CD4-positive, alpha-beta T cell treated with Interleukin-17A for 4 hours (primary cell): ENCODE data around the gene SMO.
"Not testable (repeated sequence)": the region's sequence is repeated elsewhere in the genome, so short reads cannot be mapped to it uniquely, and the experiment has no call there.

Experiments used
- DNase-seq: peaks from one replicate; pipeline ENCODE4 v3.0.0-alpha.2; 2020; ENCODE audit warnings: mixed read lengths

SMO gene

GRCh38 chr7:129209067-129209926 lies 20.9 kb downstream of the SMO start:
- no peak for DNase-seq

DNA sequence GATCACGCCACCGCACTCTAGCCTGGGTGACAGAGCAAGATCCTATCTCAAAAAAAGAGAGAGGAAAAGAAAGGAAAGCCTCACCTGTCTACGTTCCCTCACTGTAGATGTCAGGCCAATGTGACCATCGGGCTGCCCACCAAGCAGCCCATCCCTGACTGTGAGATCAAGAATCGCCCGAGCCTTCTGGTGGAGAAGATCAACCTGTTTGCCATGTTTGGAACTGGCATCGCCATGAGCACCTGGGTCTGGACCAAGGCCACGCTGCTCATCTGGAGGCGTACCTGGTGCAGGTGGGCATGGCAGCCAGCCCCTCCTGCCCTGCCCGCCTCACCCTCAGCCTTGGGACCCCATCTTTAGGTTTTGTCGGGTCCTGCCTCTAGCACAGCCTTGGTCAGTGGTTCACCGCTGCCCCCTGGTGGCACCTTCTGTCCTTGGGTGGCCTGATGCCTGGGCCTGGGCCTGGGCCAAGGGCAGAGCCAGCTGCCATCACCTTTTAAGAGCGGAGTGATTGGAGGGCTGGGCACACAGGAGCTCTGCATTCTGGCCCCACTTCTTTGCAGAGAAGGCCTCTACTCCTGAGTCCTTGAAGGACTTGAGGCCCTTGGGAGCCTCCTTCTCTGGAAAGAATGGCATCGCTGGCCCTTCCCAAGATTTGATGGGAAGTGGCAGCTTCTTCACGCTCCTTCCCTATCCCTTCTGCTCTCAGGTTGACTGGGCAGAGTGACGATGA lies 22.0 kb downstream of the SMO start:
- peak; percentile 74 for DNase-seq

GRCh38 chr7:129210989-129211312 lies 22.5 kb downstream of the SMO start:
- DNase-seq, result no peak

GRCh38 chr7:129212126-129212525 lies 23.7 kb downstream of the SMO start:
- no peak for DNase-seq

GRCh38 chr7:129212596-129212995 lies 24.2 kb downstream of the SMO start:
- DNase-seq, result no peak

GRCh38 chr7:129213828-129214227 lies 25.4 kb downstream of the SMO start:
- DNase-seq, result no peak

DNA sequence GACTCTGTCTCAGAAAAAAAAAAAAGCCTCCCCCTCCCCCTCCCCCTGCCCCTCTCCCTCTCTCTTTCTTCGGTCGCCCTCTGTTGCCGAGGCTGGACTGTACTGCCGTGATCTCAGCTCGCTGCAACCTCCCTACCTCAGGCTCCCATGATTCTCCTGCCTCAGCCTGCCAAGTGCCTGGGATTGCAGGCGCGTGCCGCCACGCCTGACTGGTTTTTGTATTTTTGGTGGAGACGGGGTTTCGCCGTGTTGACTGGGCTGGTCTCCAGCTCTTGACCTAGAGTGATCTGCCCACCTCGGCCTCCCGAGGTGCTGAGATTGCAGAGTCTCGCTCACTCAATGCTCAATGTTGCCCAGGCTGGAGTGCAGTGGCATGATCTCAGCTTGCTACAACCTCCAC lies 27.3 kb downstream of the SMO start:
- DNase-seq, result not testable (repeated sequence)

DNA sequence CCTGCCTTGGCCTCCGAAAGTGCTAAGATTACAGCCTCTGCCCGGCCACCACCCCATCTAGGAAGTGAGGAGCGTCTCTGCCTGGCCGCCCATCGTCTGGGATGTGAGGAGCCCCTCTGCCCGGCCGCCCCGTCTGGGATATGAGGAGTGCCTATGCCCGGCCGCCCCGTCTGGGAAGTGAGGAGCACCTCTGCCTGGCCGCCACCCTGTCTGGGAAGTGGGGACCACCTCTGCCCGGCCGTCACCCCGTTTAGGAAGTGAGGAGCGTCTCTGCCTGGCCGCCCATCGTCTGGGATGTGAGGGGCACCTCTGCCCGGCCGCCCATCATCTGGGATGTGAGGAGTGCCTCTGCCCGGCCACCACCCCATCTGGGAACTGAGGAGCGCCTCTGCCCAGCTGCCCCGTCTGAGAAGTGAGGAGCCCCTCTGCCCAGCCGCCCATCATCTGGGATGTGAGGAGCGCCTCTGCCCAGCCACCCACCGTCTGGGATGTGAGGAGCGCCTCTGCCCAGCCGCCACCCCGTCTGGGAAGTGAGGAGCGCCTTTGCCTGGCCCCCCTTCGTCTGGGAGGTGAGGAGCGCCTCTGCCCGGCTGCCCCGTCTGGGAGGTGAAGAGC lies 27.8 kb downstream of the SMO start:
- not testable (repeated sequence) for DNase-seq

- not testable (repeated sequence) for DNase-seq
These were observed 28.5 kb downstream of the SMO start for GRCh38 chr7:129216821-129217416.

- DNase-seq, result peak; percentile 87
These were observed 30.2 kb downstream of the SMO start for GRCh38 chr7:129218514-129219062.

DNA sequence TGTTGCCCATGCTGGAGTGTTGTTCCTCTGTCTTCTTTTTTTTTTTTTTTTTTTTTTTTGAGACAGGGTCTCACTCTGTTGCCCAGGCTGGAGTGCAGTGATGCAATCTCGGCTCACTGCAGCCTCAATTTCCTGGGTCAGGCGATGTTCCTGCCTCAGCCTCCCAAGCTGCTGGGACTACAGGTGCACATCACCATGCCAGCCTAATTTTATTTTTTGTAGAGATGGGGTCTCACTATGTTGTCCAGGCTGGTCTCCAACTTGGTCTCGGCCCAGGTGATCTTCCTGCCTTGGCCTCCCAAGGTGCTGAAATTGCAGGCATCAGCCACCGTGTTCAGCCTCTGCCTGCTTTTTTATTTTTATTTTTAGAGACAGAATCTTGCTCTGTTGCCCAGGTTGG lies 30.7 kb downstream of the SMO start:
- not testable (repeated sequence) for DNase-seq

DNA sequence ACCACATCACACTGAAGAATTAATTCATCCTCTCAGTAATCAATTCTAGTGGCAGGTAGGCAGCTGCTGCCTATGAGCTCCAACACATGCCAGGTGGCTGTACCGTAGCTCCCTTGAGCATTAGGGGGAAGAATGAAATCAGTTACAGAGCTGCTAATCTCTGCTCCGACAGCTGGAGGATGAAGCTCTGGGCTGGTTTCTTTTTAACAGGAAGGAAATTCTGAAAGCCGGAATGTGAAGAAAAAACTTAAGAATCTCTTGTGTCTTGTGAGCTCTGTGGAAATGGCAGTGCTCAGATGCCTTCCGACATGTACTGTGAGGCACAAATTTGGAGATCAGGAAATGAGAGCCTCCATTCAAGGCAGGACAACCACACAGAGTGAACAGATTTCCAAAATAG lies 33.6 kb downstream of the SMO start:
- peak; percentile 20 for DNase-seq

- DNase-seq, result peak; percentile 99
These were observed 36.1 kb downstream of the SMO start, which contains the start of gene AHCYL2 for GRCh38 chr7:129224251-129225205. Gene AHCYL2, plus strand, starts transcription at chr7:129225030.

DNA sequence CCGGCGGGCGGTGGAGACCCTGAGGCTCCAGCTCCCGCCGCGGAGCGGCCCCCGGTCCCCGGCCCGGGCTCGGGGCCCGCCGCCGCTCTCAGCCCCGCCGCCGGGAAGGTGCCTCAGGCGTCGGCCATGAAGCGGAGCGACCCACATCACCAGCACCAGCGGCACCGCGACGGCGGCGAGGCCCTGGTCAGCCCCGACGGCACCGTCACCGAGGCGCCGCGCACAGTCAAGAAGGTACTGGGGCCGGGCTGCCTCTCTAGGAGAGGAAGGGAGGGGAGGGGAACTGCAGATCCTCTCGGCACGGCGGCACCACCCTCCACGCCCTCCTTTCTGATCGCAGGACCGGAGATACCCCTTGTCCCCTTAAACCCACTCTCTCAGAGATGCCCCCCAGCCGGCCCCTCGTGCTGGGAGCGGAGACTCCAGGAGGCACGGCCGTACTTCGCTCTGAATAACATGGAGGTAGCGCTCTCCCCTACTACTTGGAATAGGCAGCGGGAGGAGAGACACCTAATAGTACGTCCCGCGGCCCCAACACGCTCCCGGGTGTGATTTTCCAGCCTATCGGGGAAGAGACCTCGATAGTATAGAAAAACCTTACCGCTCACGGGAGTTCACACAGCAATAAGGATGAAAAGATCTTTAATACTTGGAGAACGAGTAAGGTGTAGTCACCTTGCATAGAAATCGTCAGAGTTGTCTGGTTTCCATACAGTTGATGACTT lies 36.9 kb downstream of the SMO start:
- peak; percentile 65 for DNase-seq

- no peak for DNase-seq
These were observed 37.6 kb downstream of the SMO start for GRCh38 chr7:129225931-129226572.

DNA sequence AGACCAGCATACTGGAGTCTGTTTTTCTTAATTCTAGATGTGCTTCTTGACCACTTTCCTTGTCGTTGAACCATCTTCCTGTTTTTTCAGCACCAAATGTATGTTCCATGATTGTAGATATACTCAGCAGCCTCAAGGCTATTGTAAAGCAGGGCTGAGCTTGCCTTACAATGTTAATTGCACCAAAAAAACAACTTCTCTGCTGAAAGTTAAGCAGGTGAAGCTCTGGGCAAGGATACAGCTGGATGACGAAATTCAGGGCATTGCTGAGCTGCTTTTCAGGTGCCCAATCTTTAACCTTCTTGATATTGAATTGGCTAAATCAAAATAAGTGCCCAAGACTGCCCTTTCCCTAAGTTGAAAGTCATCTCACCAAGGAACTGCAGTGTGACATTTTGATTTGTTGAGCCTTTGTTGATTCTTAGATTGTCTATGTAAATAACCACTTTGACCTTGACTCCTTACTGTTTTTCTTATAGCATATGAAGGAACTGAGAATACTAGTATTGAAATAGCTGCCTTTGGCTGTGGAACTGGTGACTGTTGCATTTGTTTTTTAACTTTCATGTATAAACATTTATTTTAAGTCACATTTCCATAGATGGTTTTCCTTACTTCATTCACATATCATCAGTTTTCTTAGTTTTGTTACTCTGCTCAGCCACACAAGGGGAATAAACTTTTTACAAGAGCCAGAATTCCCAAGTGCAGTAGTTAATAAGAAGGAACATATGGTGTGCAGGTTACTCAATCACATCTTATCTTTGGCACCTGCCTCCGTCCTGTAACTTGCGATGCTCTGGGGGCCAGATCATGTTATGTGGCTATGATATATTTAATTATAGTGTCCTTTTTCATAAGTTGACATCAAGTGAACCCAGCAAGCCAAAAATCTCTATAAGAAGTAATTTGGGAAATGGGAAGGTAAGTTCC lies 39.5 kb downstream of the SMO start:
- no peak for DNase-seq

DNA sequence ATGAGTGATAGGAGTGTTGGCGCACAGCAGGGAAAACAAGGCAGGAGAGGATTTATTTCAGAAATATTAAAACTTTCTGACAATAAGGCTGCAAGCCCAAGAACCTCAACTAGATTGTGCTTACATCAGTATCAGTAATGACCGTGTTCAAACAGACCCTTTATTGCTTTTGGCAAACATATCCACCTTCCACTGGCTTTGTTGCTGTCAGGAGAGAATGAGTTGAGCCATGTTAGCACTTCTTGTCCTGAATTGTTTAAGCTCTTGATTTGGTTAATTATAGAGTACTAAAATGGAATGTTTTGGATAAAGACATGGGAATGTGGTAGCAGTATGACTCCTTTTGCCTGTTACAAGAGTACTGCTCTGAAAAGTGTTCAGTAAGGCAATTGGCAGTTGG lies 40.2 kb downstream of the SMO start:
- DNase-seq, result no peak

- no peak for DNase-seq
These were observed 43.2 kb downstream of the SMO start for GRCh38 chr7:129231666-129232065.

- no peak for DNase-seq
These were observed 50.1 kb downstream of the SMO start for GRCh38 chr7:129238546-129238945.
